IgD-negative memory B cell (primary cell): ENCODE data around the gene MAPK8. TPM values are rescaled to one million over a fixed set of nuclear protein-coding genes. Genes with fewer than 3 reads are reported as not detected.
A peak's percentile ranks its signal among the peaks of the same experiment; 100 is the strongest.

Experiments
- H3K27ac Mint-ChIP-seq, 3 donors: one replicate each; pipeline ENCODE4 v1.8.0; 2020 to 2022; ENCODE audit warnings: mild to moderate bottlenecking in 3 of 3, mixed read lengths in 3 of 3, moderate library complexity in 1 of 3
- H3K27me3 Mint-ChIP-seq: one replicate; pipeline ENCODE4 v1.8.0; 2021; ENCODE audit warnings: mixed read lengths
- H3K36me3 Mint-ChIP-seq: one replicate; pipeline ENCODE4 v1.8.0; 2020; ENCODE audit warnings: mild to moderate bottlenecking, mixed read lengths
- H3K4me1 Mint-ChIP-seq, 3 donors: one replicate each; pipeline ENCODE4 v1.8.0; 2020 to 2022; ENCODE audit warnings: mixed read lengths in 3 of 3, mild to moderate bottlenecking in 1 of 3
- H3K4me3 Mint-ChIP-seq, 4 donors: one replicate each; pipeline ENCODE4 v1.8.0; 2020 to 2022; ENCODE audit warnings: mild to moderate bottlenecking in 4 of 4, mixed read lengths in 4 of 4, moderate library complexity in 3 of 4
- H3K9me3 Mint-ChIP-seq, 3 donors: one replicate each; pipeline ENCODE4 v1.8.0; 2020 to 2021; ENCODE audit warnings: mixed read lengths in 3 of 3, mild to moderate bottlenecking in 1 of 3
- polyA plus RNA-seq: library from polyadenylated mRNA; unstranded; fragments of 300-500 nt; fragmentation: Illumina TruSeq; gene quantifications from one replicate; pipeline ENCODE4 v1.2.3, GENCODE V29; 2021

MAPK8 gene
- polyA plus RNA-seq, 1 donor from 2014 or later = 9.3 TPM

- H3K27me3 Mint-ChIP-seq = no peaks in the 10 kb centered on the region
- H3K4me3 Mint-ChIP-seq = no peak overlapping the region
- no peaks in the 10 kb centered on the region for H3K36me3 Mint-ChIP-seq
- H3K9me3 Mint-ChIP-seq = no peaks in the 10 kb centered on the region
- no peak overlapping the region for H3K27ac Mint-ChIP-seq
- H3K4me1 Mint-ChIP-seq = peaks cover 6 to 15% (median 15%) of the 10 kb centered on the region in 3 donors
These were observed 92.6 kb downstream of the MAPK8 start for GRCh38 chr10:48399056-48399541.

- Mint-ChIP-seq H3K9me3 (no peaks in the 10 kb centered on the region), H3K27ac (no peak overlapping the region), H3K27me3 (no peaks in the 10 kb centered on the region), H3K4me3 (no peak overlapping the region), H3K4me1 (peaks cover 6 to 15% (median 15%) of the 10 kb centered on the region in 3 donors), H3K36me3 (no peaks in the 10 kb centered on the region)
These were observed 93.1 kb downstream of the MAPK8 start for GRCh38 chr10:48399551-48399950.

DNA sequence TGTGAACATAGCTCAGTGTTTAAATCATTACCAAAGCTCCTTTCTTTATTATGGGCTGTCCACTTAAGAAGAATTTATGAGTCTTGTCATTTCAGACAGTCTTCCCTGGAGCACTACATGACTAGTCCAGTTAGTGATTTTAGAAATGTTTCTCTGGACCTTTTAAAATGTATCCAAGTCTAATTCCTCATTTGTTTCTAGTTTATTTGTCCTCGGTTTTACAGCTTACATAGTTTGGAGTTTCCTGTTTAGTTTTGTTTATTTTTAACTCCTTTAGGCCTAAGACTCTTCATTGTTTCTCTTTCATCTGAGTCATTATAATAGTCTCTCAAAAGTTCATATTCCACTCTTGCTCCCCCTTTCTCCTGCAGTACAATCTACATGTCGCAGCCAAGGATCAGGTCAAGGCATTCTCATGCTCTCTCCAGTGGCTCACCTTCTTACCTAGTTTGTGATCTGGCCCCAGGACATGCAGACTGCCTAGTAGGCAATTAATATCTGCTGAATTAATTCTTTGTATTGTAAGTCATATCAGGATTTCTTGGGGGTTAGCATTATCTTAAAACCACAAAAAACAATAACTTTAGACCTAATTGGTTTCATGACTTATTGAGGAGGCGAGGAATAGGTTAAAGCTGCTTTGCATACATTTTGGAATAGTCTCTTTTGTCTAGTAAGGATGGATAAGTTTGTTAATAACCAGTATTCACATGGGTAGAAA is 93.8 kb downstream of the MAPK8 start:
- Mint-ChIP-seq H3K4me1 (peaks cover 6 to 15% (median 15%) of the 10 kb centered on the region in 3 donors), H3K9me3 (no peaks in the 10 kb centered on the region), H3K27ac (peak overlapping the region in 1 of 3 donors; percentile 41), H3K27me3 (no peaks in the 10 kb centered on the region), H3K4me3 (peak overlapping the region in 1 of 4 donors; percentile 40), H3K36me3 (no peaks in the 10 kb centered on the region)

DNA sequence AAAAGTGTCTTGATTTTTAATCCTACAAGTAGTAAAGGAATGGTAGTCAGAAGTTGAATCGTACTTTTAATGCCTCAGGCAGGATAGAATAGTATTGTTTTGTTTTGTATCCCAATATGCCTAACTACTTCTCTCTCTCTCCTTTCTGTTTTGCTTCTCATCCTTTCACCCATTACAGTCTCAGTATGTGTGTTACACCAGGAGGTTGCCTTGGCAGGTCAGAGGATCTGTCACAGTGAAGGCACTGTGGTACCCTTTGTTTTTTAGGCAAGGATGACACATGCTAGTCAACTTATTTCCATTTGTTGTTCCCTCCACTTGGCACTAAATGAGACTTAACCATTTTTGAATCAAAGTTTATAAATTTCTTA is 94.4 kb downstream of the MAPK8 start:
- Mint-ChIP-seq H3K27ac (no peak overlapping the region), H3K4me1 (peaks cover 6 to 15% (median 14%) of the 10 kb centered on the region in 3 donors), H3K36me3 (no peaks in the 10 kb centered on the region), H3K4me3 (no peak overlapping the region), H3K9me3 (no peaks in the 10 kb centered on the region), H3K27me3 (no peaks in the 10 kb centered on the region)

GRCh38 chr10:48404646-48405045 is 98.2 kb downstream of the MAPK8 start:
- Mint-ChIP-seq H3K27me3 (no peaks in the 10 kb centered on the region), H3K9me3 (no peaks in the 10 kb centered on the region), H3K4me3 (no peak overlapping the region), H3K4me1 (peaks cover 0 to 10% (median 0%) of the 10 kb centered on the region in 3 donors), H3K27ac (no peak overlapping the region), H3K36me3 (peaks cover 4% of the 10 kb centered on the region)

DNA sequence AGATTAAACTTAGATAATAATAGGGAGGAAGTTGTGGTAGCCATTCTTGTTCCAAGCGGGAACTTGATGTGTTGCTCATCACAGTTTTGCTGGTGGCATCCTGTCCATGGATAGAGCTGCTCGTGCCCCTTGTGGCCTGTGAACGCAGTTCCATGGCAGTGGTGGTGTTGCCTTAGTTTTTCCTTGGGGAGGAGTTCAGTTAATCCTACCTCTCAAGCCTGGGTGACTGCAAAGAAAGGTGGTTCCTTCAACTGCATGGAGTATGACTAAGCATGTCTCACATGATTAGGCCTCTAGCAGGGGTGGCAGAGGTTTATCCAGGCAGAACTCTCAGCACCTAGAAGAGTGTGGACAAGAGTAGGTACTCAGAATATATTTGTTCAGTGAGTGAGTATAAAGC is 99.7 kb downstream of the MAPK8 start:
- peaks cover 0 to 2% (median 0%) of the 10 kb centered on the region in 3 donors for H3K9me3 Mint-ChIP-seq
- H3K4me1 Mint-ChIP-seq = no peaks in the 10 kb centered on the region
- no peaks in the 10 kb centered on the region for H3K27me3 Mint-ChIP-seq
- H3K27ac Mint-ChIP-seq = no peak overlapping the region
- H3K4me3 Mint-ChIP-seq = no peak overlapping the region
- H3K36me3 Mint-ChIP-seq = peaks cover 15% of the 10 kb centered on the region

DNA sequence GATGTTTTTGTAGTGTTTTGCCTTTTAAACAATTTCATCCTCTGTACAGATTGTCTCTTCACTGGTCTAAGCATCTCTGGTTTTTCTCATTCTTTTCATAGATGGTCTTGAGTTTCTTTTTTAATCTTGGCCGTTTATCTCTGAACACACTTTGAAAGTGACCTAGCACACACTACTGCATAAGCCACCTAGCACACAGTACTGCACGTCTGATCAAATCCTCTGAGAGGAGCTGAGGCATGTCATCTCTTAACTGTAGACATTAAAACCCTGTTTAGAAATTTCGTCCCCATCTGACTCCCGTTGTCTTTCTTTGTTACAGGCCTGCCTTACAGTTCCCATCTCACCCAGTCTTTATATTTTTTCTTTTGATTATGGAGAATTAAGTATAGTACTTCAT is 100.2 kb downstream of the MAPK8 start:
- peaks cover 19% of the 10 kb centered on the region for H3K36me3 Mint-ChIP-seq
- H3K27ac Mint-ChIP-seq = no peak overlapping the region
- peaks cover 0 to 2% (median 0%) of the 10 kb centered on the region in 3 donors for H3K9me3 Mint-ChIP-seq
- no peak overlapping the region for H3K4me3 Mint-ChIP-seq
- no peaks in the 10 kb centered on the region for H3K4me1 Mint-ChIP-seq
- H3K27me3 Mint-ChIP-seq = no peaks in the 10 kb centered on the region

DNA sequence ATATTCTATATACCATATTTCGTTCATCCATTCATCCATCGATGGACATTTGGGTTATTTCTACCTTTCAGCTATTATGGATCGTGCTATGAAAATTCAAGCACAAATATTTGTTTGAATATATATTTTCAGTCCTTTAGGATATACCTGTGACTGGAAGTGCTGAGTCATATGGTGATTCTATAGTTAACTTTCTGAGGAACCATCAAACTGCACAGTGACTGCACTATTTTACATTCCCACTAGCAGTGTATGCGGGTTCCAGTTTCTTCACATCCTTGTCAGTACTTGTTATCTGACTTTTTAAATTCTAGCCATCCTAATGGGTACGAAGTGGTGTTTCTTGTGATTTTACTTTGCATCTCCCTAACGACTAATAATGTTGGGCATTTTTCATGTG is 104.0 kb downstream of the MAPK8 start:
- Mint-ChIP-seq H3K9me3 (peaks cover 0 to 4% (median 2%) of the 10 kb centered on the region in 3 donors), H3K4me1 (no peaks in the 10 kb centered on the region), H3K36me3 (peaks cover 32% of the 10 kb centered on the region), H3K4me3 (no peak overlapping the region), H3K27ac (no peak overlapping the region), H3K27me3 (no peaks in the 10 kb centered on the region)

GRCh38 chr10:48411510-48411909 is 105.0 kb downstream of the MAPK8 start:
- Mint-ChIP-seq H3K4me3 (no peak overlapping the region), H3K27ac (no peak overlapping the region), H3K9me3 (peaks cover 0 to 4% (median 2%) of the 10 kb centered on the region in 3 donors), H3K4me1 (no peaks in the 10 kb centered on the region), H3K27me3 (no peaks in the 10 kb centered on the region), H3K36me3 (peaks cover 28% of the 10 kb centered on the region)

DNA sequence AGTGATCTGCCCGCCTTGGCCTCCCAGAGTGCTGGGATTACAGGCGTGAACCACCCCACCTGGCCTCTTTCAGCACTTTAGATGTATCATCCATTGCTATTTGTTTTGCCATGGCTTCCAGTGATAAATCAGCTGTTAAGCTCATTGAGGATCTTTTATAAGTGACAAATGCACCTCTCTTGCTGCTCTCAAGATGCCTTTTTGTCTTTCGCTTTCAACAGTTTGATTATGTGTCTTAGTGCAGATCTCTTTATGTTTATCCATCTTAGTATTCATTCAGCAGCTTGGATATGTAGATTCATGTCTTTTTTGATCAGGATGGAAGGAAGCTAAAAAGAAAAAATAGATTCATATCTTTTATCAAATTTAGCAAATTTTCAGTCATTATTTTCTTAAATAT is 105.6 kb downstream of the MAPK8 start:
- H3K4me1 Mint-ChIP-seq = no peaks in the 10 kb centered on the region
- no peak overlapping the region for H3K27ac Mint-ChIP-seq
- H3K27me3 Mint-ChIP-seq = no peaks in the 10 kb centered on the region
- peaks cover 0 to 4% (median 2%) of the 10 kb centered on the region in 3 donors for H3K9me3 Mint-ChIP-seq
- peaks cover 28% of the 10 kb centered on the region for H3K36me3 Mint-ChIP-seq
- H3K4me3 Mint-ChIP-seq = no peak overlapping the region

- H3K9me3 Mint-ChIP-seq = peaks cover 0 to 4% (median 2%) of the 10 kb centered on the region in 3 donors
- H3K36me3 Mint-ChIP-seq = peaks cover 28% of the 10 kb centered on the region
- no peaks in the 10 kb centered on the region for H3K27me3 Mint-ChIP-seq
- H3K27ac Mint-ChIP-seq = peak overlapping the region in 1 of 3 donors; percentile 18
- H3K4me3 Mint-ChIP-seq = no peak overlapping the region
- H3K4me1 Mint-ChIP-seq = no peaks in the 10 kb centered on the region
These were observed 106.5 kb downstream of the MAPK8 start for GRCh38 chr10:48412933-48413332.

DNA sequence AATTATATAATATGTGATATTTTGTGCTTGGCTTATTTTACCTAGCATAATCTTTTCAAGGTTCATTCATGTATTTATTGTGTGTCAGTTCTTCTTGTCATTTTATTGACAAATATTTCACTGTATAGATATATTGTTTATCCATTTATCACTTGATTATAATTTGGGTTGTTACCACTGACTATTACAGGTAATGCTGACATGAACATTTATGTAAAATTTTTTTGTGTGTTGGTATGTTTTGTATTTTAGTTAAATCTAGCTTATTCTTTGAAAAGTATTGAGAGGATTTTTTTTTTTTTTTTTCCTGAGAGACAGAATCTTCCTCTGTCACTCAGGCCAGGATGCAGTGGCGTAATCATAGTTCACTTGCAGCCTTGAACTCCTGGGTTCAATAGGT is 107.7 kb downstream of the MAPK8 start:
- H3K27ac Mint-ChIP-seq = no peak overlapping the region
- H3K9me3 Mint-ChIP-seq = peaks cover 0 to 4% (median 2%) of the 10 kb centered on the region in 3 donors
- no peaks in the 10 kb centered on the region for H3K4me1 Mint-ChIP-seq
- no peak overlapping the region for H3K4me3 Mint-ChIP-seq
- H3K27me3 Mint-ChIP-seq = no peaks in the 10 kb centered on the region
- peaks cover 28% of the 10 kb centered on the region for H3K36me3 Mint-ChIP-seq

DNA sequence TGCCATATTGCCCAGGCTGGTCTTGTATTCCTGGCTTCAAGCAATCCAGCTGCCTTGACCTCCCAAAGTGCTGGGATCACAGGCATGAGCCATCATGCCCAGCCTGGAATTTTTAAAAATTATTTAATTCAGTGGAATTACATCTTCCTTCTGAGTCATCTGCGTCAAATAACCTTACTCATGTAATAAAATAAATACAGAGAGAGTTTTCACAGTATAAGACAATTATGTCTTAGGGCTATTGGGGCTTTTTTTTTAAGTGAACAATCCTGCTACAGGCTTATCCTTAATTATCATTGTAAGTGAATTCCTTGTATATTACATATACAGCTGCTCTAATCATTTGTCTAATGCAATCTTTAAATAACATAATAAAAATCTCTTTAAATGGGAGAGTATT is 108.3 kb downstream of the MAPK8 start:
- Mint-ChIP-seq H3K27ac (peak overlapping the region in 1 of 3 donors; percentile 50), H3K27me3 (no peaks in the 10 kb centered on the region), H3K4me1 (no peaks in the 10 kb centered on the region), H3K9me3 (peaks cover 0 to 4% (median 2%) of the 10 kb centered on the region in 3 donors), H3K36me3 (peaks cover 29% of the 10 kb centered on the region), H3K4me3 (no peak overlapping the region)

DNA sequence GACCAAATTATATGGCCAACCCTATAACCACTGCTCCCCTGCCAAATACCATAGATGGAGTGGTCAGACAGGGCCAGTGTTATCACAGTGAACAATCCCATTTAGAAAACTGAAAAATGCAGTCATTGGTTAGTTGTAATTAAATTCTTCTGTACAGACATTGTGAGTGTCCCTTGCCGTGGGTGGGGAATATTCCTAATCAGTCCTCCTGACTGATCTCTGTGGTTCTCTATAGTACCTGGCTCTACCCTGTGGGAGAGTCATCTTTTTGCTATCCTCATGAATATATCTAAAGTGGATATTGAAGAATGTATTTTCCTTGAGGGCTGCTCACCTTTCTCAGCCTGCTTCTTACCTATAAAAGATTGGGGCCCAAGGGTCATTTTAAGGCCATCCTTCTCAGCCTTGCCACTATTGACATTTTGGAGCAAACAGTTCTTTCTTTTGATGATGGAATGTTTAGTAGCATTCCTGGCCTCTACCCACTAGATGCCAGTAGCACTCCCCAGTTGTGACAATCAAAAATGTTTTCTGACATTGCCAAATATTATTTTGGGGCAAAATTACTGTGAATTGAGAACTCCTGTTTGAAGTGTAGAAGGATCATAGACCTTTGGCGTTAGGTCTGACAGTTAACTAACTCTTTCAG is 110.2 kb downstream of the MAPK8 start:
- peaks cover 15% of the 10 kb centered on the region for H3K36me3 Mint-ChIP-seq

GRCh38 chr10:48417374-48417773 is 110.9 kb downstream of the MAPK8 start:
- Mint-ChIP-seq H3K9me3 (peaks cover 0 to 4% (median 0%) of the 10 kb centered on the region in 3 donors), H3K36me3 (peaks cover 11% of the 10 kb centered on the region), H3K27me3 (no peaks in the 10 kb centered on the region), H3K4me1 (no peaks in the 10 kb centered on the region), H3K4me3 (no peak overlapping the region), H3K27ac (no peak overlapping the region)

More for the DNA sequence above, 110.2 kb downstream of the MAPK8 start:
- no peak overlapping the region for H3K4me3 Mint-ChIP-seq
- no peaks in the 10 kb centered on the region for H3K4me1 Mint-ChIP-seq
- no peaks in the 10 kb centered on the region for H3K27me3 Mint-ChIP-seq
- H3K27ac Mint-ChIP-seq = no peak overlapping the region
- peaks cover 0 to 4% (median 0%) of the 10 kb centered on the region in 3 donors for H3K9me3 Mint-ChIP-seq
